Ishikawa (cell line): Measurements from ENCODE around the gene TBC1D9.

Experiments used
- TCF12 ChIP-seq: IDR thresholded peaks from 2 replicates; pipeline ENCODE4 v1.6.1; 2012; ENCODE audit warnings: low read depth
- ZBTB7A ChIP-seq: IDR thresholded peaks from 2 replicates; pipeline ENCODE4 v1.6.1; 2012; ENCODE audit warnings: low read depth
- TF ChIP-seq, protein P1 (sequence below): IDR thresholded peaks from 2 replicates; pipeline ENCODE4 v1.6.1; 2012; ENCODE audit warnings: low read depth, mild to moderate bottlenecking

DNA sequence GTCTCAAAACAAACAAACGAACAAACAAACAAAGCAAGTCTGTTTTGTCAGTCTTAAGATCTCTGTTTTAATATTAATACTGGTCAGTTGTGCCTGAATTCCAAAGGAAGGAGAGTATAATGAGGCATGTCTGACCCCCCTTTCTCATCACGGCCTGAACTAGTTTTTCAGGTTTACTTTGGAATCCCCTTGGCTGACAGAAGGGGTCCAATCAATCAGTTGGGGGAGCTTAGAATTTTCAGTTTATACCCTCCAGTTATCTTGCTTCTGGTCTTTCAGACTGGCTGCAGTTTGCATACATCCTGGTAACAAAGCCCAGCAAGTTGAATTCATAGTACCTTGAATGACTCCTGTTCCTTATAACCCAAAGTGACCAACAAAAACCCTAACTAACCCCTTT lies 41.1 kb downstream of the TBC1D9 start:
- TF ChIP-seq, protein P1, sequence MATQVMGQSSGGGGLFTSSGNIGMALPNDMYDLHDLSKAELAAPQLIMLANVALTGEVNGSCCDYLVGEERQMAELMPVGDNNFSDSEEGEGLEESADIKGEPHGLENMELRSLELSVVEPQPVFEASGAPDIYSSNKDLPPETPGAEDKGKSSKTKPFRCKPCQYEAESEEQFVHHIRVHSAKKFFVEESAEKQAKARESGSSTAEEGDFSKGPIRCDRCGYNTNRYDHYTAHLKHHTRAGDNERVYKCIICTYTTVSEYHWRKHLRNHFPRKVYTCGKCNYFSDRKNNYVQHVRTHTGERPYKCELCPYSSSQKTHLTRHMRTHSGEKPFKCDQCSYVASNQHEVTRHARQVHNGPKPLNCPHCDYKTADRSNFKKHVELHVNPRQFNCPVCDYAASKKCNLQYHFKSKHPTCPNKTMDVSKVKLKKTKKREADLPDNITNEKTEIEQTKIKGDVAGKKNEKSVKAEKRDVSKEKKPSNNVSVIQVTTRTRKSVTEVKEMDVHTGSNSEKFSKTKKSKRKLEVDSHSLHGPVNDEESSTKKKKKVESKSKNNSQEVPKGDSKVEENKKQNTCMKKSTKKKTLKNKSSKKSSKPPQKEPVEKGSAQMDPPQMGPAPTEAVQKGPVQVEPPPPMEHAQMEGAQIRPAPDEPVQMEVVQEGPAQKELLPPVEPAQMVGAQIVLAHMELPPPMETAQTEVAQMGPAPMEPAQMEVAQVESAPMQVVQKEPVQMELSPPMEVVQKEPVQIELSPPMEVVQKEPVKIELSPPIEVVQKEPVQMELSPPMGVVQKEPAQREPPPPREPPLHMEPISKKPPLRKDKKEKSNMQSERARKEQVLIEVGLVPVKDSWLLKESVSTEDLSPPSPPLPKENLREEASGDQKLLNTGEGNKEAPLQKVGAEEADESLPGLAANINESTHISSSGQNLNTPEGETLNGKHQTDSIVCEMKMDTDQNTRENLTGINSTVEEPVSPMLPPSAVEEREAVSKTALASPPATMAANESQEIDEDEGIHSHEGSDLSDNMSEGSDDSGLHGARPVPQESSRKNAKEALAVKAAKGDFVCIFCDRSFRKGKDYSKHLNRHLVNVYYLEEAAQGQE = no peak
- no peak for TF ChIP-seq ZBTB7A
- no peak for TF ChIP-seq TCF12
